K562 (cell line): ENCODE results near the gene DCUN1D2. TPM values are rescaled to one million over a fixed set of nuclear protein-coding genes. Genes with fewer than 3 reads are reported as not detected.

Experiments
- ATAC-seq: fragments of 200-7000 bp; cut with Tn5 transposase; 3 replicates; pipeline ENCODE4 v1.9.1; 2020; ENCODE audit warnings: moderate library complexity
- BruUV-seq: library from RNA; stranded (reverse); fragments of 400-500 nt; replicated peaks from 2 replicates; lab custom pipeline; 2021; lab: Mats Ljungman, UMichigan
- CTCF ChIA-PET: fragments of 300-600 bp; formaldehyde crosslinking; extraction: SDS; loops from one replicate; lab custom pipeline; 2021; ENCODE audit warnings: low intra/inter-chr PET ratio; lab: Yijun Ruan, JAX
- POLR2A ChIA-PET: fragments of 300-600, 350-650 bp; sonication (Branson Sonifier 250); formaldehyde crosslinking; extraction: SDS; loops from one replicate; lab custom pipeline; 2021; ENCODE audit warnings: antibody characterized with exemption, inconsistent platforms; lab: Yijun Ruan, JAX
- DNase-seq, 4 experiments: peaks; one replicate each; pipeline versions ENCODE4 v3.0.0 to v3.0.0-alpha.2; 2011 to 2018; ENCODE audit warnings: low spot score in 3 of 4, mixed read lengths in 3 of 4; ENCODE audit errors: extremely low read depth in 1 of 4
- FAIRE-seq: peaks from 2 replicates; lab custom pipeline; 2011; peaks lifted over from hg19 to GRCh38; lab: Jason Lieb, UNC
- H2AFZ ChIP-seq: 2 replicates; pipeline ENCODE4 v1.6.0; 2011; ENCODE audit warnings: low read depth, low read length, control low read depth, inconsistent platforms
- H3K27ac ChIP-seq: fragments of 200-600 bp; 3 replicates; pipeline ENCODE4 v1.8.0; 2011; ENCODE audit warnings: low read depth, mild to moderate bottlenecking, control low read depth, inconsistent platforms, low read length, moderate library complexity, mixed read lengths; ENCODE audit errors: extremely low read depth
- H3K27me3 ChIP-seq, 2 experiments: fragments of 300-600 bp in 1 of 2; 2 replicates in 1 of 2; 3 replicates in 1 of 2; pipeline versions ENCODE4 v1.6.0 to v1.8.0; 2011; ENCODE audit warnings: inconsistent platforms in 2 of 2, low read length in 2 of 2, mild to moderate bottlenecking in 1 of 2, mixed read lengths in 1 of 2, moderate library complexity in 1 of 2; ENCODE audit not compliant: control insufficient read depth in 2 of 2, insufficient read depth in 2 of 2
- H3K36me3 ChIP-seq: fragments of 300-600 bp; 3 replicates; pipeline ENCODE4 v1.8.0; 2011; ENCODE audit warnings: mild to moderate bottlenecking, low read length, inconsistent platforms; ENCODE audit not compliant: control insufficient read depth, insufficient read depth
- H3K4me1 ChIP-seq, 2 experiments: fragments of 200-600 bp in 1 of 2; replicated peaks in 1 of 2; 2 replicates in 1 of 2; 3 replicates in 1 of 2; pipeline versions ENCODE4 v1.5.1 to v1.8.0; 2011; ENCODE audit warnings: inconsistent platforms in 2 of 2, low read length in 2 of 2, mild to moderate bottlenecking in 1 of 2, mixed read lengths in 1 of 2, moderate library complexity in 1 of 2; ENCODE audit not compliant: control insufficient read depth in 2 of 2, insufficient read depth in 2 of 2
- H3K4me2 ChIP-seq: 2 replicates; pipeline ENCODE4 v1.6.1; 2011; ENCODE audit warnings: low read length, control low read depth, inconsistent platforms, mixed read lengths; ENCODE audit not compliant: insufficient read depth
- H3K4me3 ChIP-seq: fragments of 200-600 bp; sonication (generic), shearing (Covaris generic); 2 replicates; pipeline ENCODE4 v1.5.1; 2016; ENCODE audit warnings: control low read depth, inconsistent platforms
- H3K79me2 ChIP-seq: fragments of 200-600 bp; 3 replicates; pipeline ENCODE4 v1.8.0; 2011; ENCODE audit warnings: low read length, inconsistent platforms; ENCODE audit not compliant: control insufficient read depth, insufficient read depth
- H3K9ac ChIP-seq, 2 experiments: 2 replicates each; pipeline versions ENCODE4 v1.6.0 to v1.6.1; 2011; ENCODE audit warnings: low read depth in 2 of 2, low read length in 2 of 2, control low read depth in 1 of 2, inconsistent platforms in 1 of 2, mild to moderate bottlenecking in 1 of 2, mixed read lengths in 1 of 2; ENCODE audit not compliant: insufficient read depth in 1 of 2
- H3K9me1 ChIP-seq: one replicate; pipeline ENCODE4 v1.6.0; 2011; ENCODE audit warnings: inconsistent platforms, mild to moderate bottlenecking, low read length, moderate library complexity; ENCODE audit not compliant: control insufficient read depth, insufficient read depth
- H3K9me3 ChIP-seq: replicated peaks from 2 replicates; pipeline ENCODE4 v1.5.1; 2011; ENCODE audit warnings: low read depth, low read length, inconsistent platforms; ENCODE audit not compliant: control insufficient read depth, insufficient read depth
- H4K20me1 ChIP-seq: replicated peaks from 2 replicates; pipeline ENCODE4 v1.6.1; 2011; ENCODE audit warnings: low read length, inconsistent platforms, mixed read lengths; ENCODE audit not compliant: control insufficient read depth, insufficient read depth
- CBX8 ChIP-seq: fragments of 200-600 bp; sonication (generic); IDR thresholded peaks from 2 replicates; pipeline ENCODE4 v1.6.1; 2012; ENCODE audit warnings: borderline replicate concordance, mixed run types, low read depth, mild to moderate bottlenecking, moderate library complexity, mixed read lengths, low read length, control low read depth, inconsistent platforms; ENCODE audit not compliant: poor library complexity, severe bottlenecking; ENCODE audit errors: extremely low read depth
- EHMT2 ChIP-seq: fragments of 450-650 bp; IDR thresholded peaks from 2 replicates; pipeline ENCODE4 v1.6.1; 2018; ENCODE audit warnings: antibody characterized with exemption
- MCM7 ChIP-seq, 2 experiments: fragments of 450-650 bp; IDR thresholded peaks; 2 replicates each; pipeline ENCODE4 v1.6.1; 2016 to 2018
- RBM25 ChIP-seq: fragments of 200-400 bp; formaldehyde crosslinking; IDR thresholded peaks from 2 replicates; pipeline ENCODE4 v1.6.1; 2018; ENCODE audit warnings: low read length, low read depth, moderate library complexity; ENCODE audit not compliant: severe bottlenecking
- RNF2 ChIP-seq: sonication (generic); IDR thresholded peaks from 2 replicates; pipeline ENCODE4 v1.6.1; 2016
- ZNF146 ChIP-seq: IDR thresholded peaks from one replicate; pipeline ENCODE4 v1.6.1; 2018; ENCODE audit warnings: missing compliant biosample characterization; ENCODE audit not compliant: unreplicated experiment
- ZNF354B ChIP-seq: fragments of 250-450 bp; sonication (Bioruptor Pico); IDR thresholded peaks from 2 replicates; pipeline ENCODE4 v1.4.0; 2020
- ZNF75A ChIP-seq: fragments of 450-650 bp; formaldehyde crosslinking; IDR thresholded peaks from 2 replicates; pipeline ENCODE4 v1.4.0; 2020; ENCODE audit warnings: mild to moderate bottlenecking
- WGBS: fragments of 100-300 bp; shearing (Covaris generic); methylation state at CpG from one replicate; pipeline ENCODE4 v1.1.6; 2016; ENCODE audit warnings: low coverage, mixed read lengths; ENCODE audit not compliant: insufficient coverage; ENCODE audit errors: missing lambda C conversion rate; 5-methylcytosine and 5-hydroxymethylcytosine counted together
- in situ Hi-C: fragments of 300-500 bp; cut with MboI; formaldehyde crosslinking; loops from 4 replicates; pipeline ENCODE4 v1.15.0; 2018; ENCODE audit warnings: inconsistent platforms, mixed read lengths
- intact Hi-C: fragments of 100-400 bp; cut with micrococcal nuclease; formaldehyde crosslinking; loops from 2 replicates; pipeline ENCODE4 v1.14.2; 2022
- polyA plus RNA-seq, 8 experiments: library from polyadenylated mRNA; depleted of rRNA in 4 of 8; stranded (reverse) in 5 of 8; unstranded in 3 of 8; fragments of >200 nt; fragmentation: Nextera tagmentation in 2 of 8; fragmentation: Illumina TruSeq in 1 of 8; extraction: Ambion mirVana in 2 of 8; extraction: Trizol in 1 of 8; gene quantifications; 2 replicates each; pipeline versions ENCODE4 v1.2.1 to v1.2.3, GENCODE V29; 2011 to 2014; ENCODE audit warnings: inconsistent platforms in 1 of 8, missing spikeins in 1 of 8
- total RNA-seq, 7 experiments: library from RNA; depleted of rRNA in 6 of 7; stranded (reverse); fragments of >200 nt in 6 of 7; fragmentation: Illumina TruSeq in 2 of 7; extraction: Trizol in 2 of 7; gene quantifications; 2 replicates each; pipeline versions ENCODE4 v1.2.1 to v1.2.3, GENCODE V29; 2011 to 2021; ENCODE audit warnings: low replicate concordance in 1 of 7
- TF ChIP-seq, protein P1 (sequence below): sonication (generic); formaldehyde crosslinking; IDR thresholded peaks from 2 replicates; pipeline ENCODE4 v1.8.0; 2022; ENCODE audit warnings: mild to moderate bottlenecking, missing genetic modification reagents
- TF ChIP-seq, protein P2 (sequence below), 2 experiments: IDR thresholded peaks; 2 replicates each; pipeline ENCODE4 v1.6.1; 2012; ENCODE audit warnings: improper control_type of control experiment in 2 of 2, low read depth in 2 of 2, low read length in 2 of 2, borderline replicate concordance in 1 of 2
- TF ChIP-seq, protein P3 (sequence below): fragments of 250-450 bp; sonication (Bioruptor Pico); IDR thresholded peaks from 2 replicates; pipeline ENCODE4 v1.4.0; 2020; ENCODE audit warnings: mild to moderate bottlenecking

DCUN1D2 gene
- total and polyA plus RNA-seq, 9 of the 15 experiments (the other 6 are each of a cell fraction or from before 2014, with no cell fraction given): 2.1 to 16.8 (median 11.1) TPM

DNA sequence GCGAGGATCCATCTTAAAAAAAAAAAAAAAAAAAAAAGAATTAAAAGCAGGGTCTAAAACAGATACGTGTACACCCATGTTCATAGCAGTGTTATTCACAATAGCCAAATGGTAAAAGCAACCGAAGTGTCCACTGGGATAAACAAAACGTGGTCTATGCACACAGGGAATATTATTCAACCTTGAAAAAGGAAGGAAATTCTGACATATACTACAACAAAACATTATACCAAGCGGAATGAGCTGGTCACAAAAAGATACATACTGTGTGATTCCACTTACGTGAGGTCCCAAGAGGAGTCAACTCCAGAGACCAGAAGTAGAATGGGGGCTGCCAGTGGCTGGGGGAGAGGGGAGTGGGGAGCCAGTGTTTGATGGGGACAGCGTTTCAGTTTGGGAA, 22.5 kb downstream of the DCUN1D2 start:
- CTCF ChIA-PET: no interaction called here
- no peaks in the 10 kb centered on the region; the same call in 2 of the 3 replicates for H3K79me2 ChIP-seq
- TF ChIP-seq RBM25: peak; percentile 11
- peak; percentile 9 for TF ChIP-seq ZNF146 (CRISPR knock-in tag)
- TF ChIP-seq ZNF75A: no peak
- intact Hi-C loops (no loop called here), in situ Hi-C loops (no loop called here)
- no peaks in the 10 kb centered on the region for H4K20me1 ChIP-seq
- peaks cover 30% of the 10 kb centered on the region; the same call in 1 of the 3 replicates for H3K36me3 ChIP-seq
- no peak overlapping the region for H3K4me3 ChIP-seq
- H3K9ac ChIP-seq: no peak overlapping the region
- no peaks in the 10 kb centered on the region for H3K9me3 ChIP-seq
- no peaks in the 10 kb centered on the region for H3K9me1 ChIP-seq
- WGBS: 93% methylated on average over 3 of the region's 7 CpGs
- no TSS peak for BruUV-seq
- no peaks in the 10 kb centered on the region for H3K4me1 ChIP-seq
- POLR2A ChIA-PET: interaction anchor here (1.4 kb wide), 2 partner anchors 14 to 25 kb away, joined by 3 read pairs; no protein-coding TSS in a partner anchor
- no peaks in the 10 kb centered on the region for H3K27me3 ChIP-seq
- H2AFZ ChIP-seq: no peak overlapping the region
- no peak for FAIRE-seq
- ATAC-seq: no peak
- DNase-seq: no peak
- H3K27ac ChIP-seq: no peak overlapping the region
- no peak overlapping the region for H3K4me2 ChIP-seq

DNA sequence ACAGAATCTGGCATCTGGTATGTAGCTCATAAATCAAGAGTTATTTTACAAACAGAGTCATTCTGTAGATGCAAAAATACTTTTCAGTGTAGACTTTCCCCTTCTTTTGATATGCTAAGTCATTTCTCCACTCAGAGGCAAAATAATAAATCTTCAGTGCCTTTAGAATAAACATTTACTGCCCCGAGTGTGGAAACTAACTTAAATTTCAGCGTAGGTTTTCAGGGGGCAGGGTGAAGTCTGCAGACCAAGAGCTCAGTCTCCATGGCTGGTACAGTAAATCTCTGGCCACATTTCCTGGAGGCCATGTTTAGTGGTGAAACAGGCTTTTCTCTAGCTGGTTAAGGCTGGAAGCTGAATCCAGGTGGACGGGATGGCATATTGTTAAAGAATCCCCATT, 24.1 kb downstream of the DCUN1D2 start:
- intact Hi-C loops (no loop called here), in situ Hi-C loops (no loop called here)
- ChIA-PET POLR2A (interaction anchor here (1.2 kb wide), 1 partner anchor 15 kb away, joined by 5 read pairs; no protein-coding TSS in a partner anchor), CTCF (no interaction called here)
- Histone ChIP-seq H3K9me1 (no peaks in the 10 kb centered on the region), H3K27ac (no peak overlapping the region), H3K36me3 (peaks cover 38% of the 10 kb centered on the region; the same call in 2 of the 3 replicates), H3K4me1 (no peaks in the 10 kb centered on the region), H3K9ac (no peak overlapping the region), H2AFZ (no peak overlapping the region), H3K4me2 (no peak overlapping the region), H3K27me3 (no peaks in the 10 kb centered on the region), H3K9me3 (no peaks in the 10 kb centered on the region), H3K79me2 (no peaks in the 10 kb centered on the region; the same call in 2 of the 3 replicates), H3K4me3 (no peak overlapping the region), H4K20me1 (no peaks in the 10 kb centered on the region)
- 100% methylated on average over 2 of the region's 3 CpGs for whole genome bisulfite sequencing
- no peak for FAIRE-seq
- ATAC-seq: no peak
- DNase-seq: no peak
- no TSS peak for BruUV-seq
- TF ChIP-seq EHMT2 (no peak), ZNF354B (CRISPR knock-in tag) (no peak), CBX8 (no peak), MCM7 (IDR thresholded peaks at IDR 0.05) (no peak), RNF2 (no peak), ZNF146 (CRISPR knock-in tag) (no peak)
- TF ChIP-seq, protein P1, sequence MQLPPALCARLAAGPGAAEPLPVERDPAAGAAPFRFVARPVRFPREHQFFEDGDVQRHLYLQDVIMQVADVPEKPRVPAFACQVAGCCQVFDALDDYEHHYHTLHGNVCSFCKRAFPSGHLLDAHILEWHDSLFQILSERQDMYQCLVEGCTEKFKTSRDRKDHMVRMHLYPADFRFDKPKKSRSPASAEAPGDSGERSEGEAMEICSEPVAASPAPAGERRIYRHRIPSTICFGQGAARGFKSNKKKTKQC: no peak
- TF ChIP-seq, protein P2, sequence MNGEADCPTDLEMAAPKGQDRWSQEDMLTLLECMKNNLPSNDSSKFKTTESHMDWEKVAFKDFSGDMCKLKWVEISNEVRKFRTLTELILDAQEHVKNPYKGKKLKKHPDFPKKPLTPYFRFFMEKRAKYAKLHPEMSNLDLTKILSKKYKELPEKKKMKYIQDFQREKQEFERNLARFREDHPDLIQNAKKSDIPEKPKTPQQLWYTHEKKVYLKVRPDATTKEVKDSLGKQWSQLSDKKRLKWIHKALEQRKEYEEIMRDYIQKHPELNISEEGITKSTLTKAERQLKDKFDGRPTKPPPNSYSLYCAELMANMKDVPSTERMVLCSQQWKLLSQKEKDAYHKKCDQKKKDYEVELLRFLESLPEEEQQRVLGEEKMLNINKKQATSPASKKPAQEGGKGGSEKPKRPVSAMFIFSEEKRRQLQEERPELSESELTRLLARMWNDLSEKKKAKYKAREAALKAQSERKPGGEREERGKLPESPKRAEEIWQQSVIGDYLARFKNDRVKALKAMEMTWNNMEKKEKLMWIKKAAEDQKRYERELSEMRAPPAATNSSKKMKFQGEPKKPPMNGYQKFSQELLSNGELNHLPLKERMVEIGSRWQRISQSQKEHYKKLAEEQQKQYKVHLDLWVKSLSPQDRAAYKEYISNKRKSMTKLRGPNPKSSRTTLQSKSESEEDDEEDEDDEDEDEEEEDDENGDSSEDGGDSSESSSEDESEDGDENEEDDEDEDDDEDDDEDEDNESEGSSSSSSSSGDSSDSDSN (IDR thresholded peaks at IDR 0.05; ENCODE audit: borderline replicate concordance in 1 of 2, low read depth in 2 of 2, low read length in 2 of 2): no peak
- TF ChIP-seq, protein P3, sequence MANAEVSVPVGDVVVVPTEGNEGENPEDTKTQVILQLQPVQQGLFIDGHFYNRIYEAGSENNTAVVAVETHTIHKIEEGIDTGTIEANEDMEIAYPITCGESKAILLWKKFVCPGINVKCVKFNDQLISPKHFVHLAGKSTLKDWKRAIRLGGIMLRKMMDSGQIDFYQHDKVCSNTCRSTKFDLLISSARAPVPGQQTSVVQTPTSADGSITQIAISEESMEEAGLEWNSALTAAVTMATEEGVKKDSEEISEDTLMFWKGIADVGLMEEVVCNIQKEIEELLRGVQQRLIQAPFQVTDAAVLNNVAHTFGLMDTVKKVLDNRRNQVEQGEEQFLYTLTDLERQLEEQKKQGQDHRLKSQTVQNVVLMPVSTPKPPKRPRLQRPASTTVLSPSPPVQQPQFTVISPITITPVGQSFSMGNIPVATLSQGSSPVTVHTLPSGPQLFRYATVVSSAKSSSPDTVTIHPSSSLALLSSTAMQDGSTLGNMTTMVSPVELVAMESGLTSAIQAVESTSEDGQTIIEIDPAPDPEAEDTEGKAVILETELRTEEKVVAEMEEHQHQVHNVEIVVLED (CRISPR knock-in tag): no peak
